ENCODE data around the gene RPL13. TPM values are rescaled to one million over a fixed set of nuclear protein-coding genes. Genes with fewer than 3 reads are reported as not detected.

The RPL13 gene
- total RNA-seq, 1 experiment from 2014 or later: 2,157 TPM

DNA sequence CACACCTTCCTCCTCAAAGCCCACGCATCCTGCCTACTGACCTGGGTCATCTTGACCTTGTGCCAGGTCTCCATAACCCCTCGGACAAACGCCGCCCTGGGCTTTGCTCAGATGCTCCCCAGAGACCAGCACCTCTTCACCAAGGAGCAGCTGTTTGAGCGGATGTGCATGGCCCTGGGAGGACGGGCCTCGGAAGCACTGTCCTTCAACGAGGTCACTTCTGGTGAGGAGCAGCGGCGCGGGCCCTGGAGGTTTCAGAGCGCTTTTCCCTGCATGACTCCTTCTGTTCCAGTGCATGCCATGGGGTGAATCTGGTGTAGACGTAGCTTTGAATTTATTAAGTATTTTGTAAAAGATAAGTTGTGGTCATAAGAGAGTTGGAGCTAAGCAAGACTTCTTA is 7.6 kb upstream of the RPL13 start:
- Histone ChIP-seq H3T11ph (ENCODE audit: low read length) (no peak overlapping the region), H2BK12ac (ENCODE audit: insufficient read length, low read depth, low read length) (no peak overlapping the region), H4K5ac (ENCODE audit: insufficient read length, low read depth, low read length) (no peak overlapping the region), H3K79me2 (ENCODE audit: insufficient read depth, low read length) (no peaks in the 10 kb centered on the region), H2BK120ac (ENCODE audit: low read depth, low read length, poor library complexity, severe bottlenecking) (no peak overlapping the region), H2BK15ac (ENCODE audit: low read depth, low read length) (no peak overlapping the region), H3K4me1 (ENCODE audit: insufficient read depth, low read length) (no peaks in the 10 kb centered on the region), H3K27ac (ENCODE audit: insufficient read length, low read depth, low read length) (no peak overlapping the region), H2BK5ac (ENCODE audit: insufficient read length, low read length) (no peak overlapping the region), H3K23me2 (ENCODE audit: insufficient read length, low read depth, low read length, poor library complexity, severe bottlenecking) (no peaks in the 10 kb centered on the region), H3K79me1 (ENCODE audit: insufficient read depth, low read depth, low read length, poor library complexity, severe bottlenecking) (no peaks in the 10 kb centered on the region), H3K4me2 (ENCODE audit: insufficient read depth, insufficient read length, low read length) (no peak overlapping the region), H4K8ac (replicated peaks; ENCODE audit: insufficient read length, low read depth, low read length) (no peak overlapping the region), H3K4ac (ENCODE audit: low read depth, low read length) (no peak overlapping the region), H4K91ac (ENCODE audit: insufficient read length, low read depth, low read length) (no peak overlapping the region), H3K23ac (ENCODE audit: insufficient read length, low read depth, low read length) (no peak overlapping the region), H3K56ac (ENCODE audit: insufficient read length, low read depth, low read length) (no peak overlapping the region), H3K9ac (ENCODE audit: extremely low read depth, insufficient read length, low read length) (no peak overlapping the region), H3K27me3 (ENCODE audit: insufficient read depth, low read length) (no peaks in the 10 kb centered on the region), H3K14ac (ENCODE audit: insufficient read depth, low read length) (no peak overlapping the region), H3K9me3 (ENCODE audit: control insufficient read depth, low read depth, low read length) (no peaks in the 10 kb centered on the region), H2BK20ac (ENCODE audit: low read depth, low read length, poor library complexity, severe bottlenecking) (no peak overlapping the region), H2AFZ (ENCODE audit: low read length) (no peak overlapping the region), H2AK5ac (ENCODE audit: insufficient read length, low read length) (no peak overlapping the region), H3K18ac (ENCODE audit: insufficient read length, low read depth, low read length) (no peak overlapping the region), H4K20me1 (ENCODE audit: control insufficient read depth, insufficient read depth, insufficient read length) (no peaks in the 10 kb centered on the region)
- Mint-ChIP-seq H3K27me3 (ENCODE audit: low read depth) (no peaks in the 10 kb centered on the region), H3K4me1 (no peaks in the 10 kb centered on the region), H3K27ac (no peak overlapping the region; a peak in 1 of 7 replicates), H3K4me3 (no peak overlapping the region), H3K36me3 (ENCODE audit: insufficient read depth in 1 of 3, low read depth in 3 of 3) (peaks cover 21 to 88% (median 85%) of the 10 kb centered on the region in 3 experiments), H3K9me3 (no peaks in the 10 kb centered on the region; a peak in 1 of 5 replicates)
- TF ChIP-seq, protein P1, sequence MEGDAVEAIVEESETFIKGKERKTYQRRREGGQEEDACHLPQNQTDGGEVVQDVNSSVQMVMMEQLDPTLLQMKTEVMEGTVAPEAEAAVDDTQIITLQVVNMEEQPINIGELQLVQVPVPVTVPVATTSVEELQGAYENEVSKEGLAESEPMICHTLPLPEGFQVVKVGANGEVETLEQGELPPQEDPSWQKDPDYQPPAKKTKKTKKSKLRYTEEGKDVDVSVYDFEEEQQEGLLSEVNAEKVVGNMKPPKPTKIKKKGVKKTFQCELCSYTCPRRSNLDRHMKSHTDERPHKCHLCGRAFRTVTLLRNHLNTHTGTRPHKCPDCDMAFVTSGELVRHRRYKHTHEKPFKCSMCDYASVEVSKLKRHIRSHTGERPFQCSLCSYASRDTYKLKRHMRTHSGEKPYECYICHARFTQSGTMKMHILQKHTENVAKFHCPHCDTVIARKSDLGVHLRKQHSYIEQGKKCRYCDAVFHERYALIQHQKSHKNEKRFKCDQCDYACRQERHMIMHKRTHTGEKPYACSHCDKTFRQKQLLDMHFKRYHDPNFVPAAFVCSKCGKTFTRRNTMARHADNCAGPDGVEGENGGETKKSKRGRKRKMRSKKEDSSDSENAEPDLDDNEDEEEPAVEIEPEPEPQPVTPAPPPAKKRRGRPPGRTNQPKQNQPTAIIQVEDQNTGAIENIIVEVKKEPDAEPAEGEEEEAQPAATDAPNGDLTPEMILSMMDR (conservative IDR thresholded peaks at IDR 0.05): no peak
- DNase-seq: no peak
- WGBS (ENCODE audit: extremely low coverage, insufficient read length, low lambda C conversion rate): no CpG with 5 or more reads among the region's 13 CpGs
